Measurements from ENCODE around the gene LKAAEAR1. TPM values are rescaled to one million over a fixed set of nuclear protein-coding genes. Genes with fewer than 3 reads are reported as not detected.

LKAAEAR1 gene
- total RNA-seq, 6 experiments from 2014 or later, result not detected

DNA sequence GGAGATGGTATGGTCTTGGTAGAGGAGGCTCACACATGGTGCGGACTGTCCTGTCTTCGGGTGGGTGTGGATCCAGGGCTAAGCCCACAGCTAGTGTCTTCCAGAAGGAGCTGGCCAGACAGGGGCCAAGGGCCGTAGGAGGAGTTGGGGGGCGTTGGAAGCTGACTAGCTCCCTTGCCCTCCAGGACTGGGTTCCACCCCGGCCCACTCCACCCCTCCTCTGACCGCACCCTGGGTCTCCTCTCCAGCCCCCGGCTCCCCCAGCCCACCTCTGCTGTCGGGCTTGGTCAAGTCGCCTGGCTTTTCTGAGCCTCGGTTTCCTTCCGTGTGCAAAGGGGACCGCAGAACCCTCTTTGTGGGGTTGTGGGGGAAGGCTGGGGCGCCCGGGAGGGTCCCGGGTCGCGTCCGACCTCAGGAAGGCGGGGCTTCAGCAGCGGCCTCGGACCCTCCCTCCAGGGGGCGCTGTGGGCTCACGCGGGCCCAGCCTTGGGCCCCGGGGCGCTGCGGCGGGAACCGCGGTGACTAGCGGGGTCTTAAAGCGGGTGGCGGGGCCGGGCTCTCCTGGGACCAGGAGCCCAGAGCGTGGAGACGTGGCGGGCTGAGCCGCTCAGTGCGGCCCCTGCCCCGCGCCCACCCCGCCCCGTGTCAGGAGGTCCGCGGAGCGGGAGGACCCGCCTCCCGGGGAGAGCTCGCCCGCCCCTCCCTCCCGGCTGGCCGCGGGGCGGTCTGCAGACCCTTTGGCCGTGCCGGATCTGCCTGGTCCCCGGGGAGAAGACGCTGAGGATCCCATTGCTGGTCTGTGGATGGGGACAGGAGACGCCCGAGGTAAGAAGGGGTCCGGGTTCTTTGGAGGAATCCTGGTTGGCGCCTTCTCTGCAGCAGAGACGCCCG lies 17.8 kb upstream of the LKAAEAR1 start:
- H3K9me3 ChIP-seq, result no peaks in the 10 kb centered on the region
- no peak overlapping the region for H3K27ac ChIP-seq
- peaks cover 0 to 5% (median 0%) of the 10 kb centered on the region in 4 donors for H3K4me1 ChIP-seq
- peaks cover 0 to 9% of the 10 kb centered on the region in 2 donors for H3K27me3 ChIP-seq
- 17% methylated on average over 15 of the region's 64 CpGs for WGBS (ENCODE audit: insufficient coverage, low coverage, low lambda C conversion rate, missing lambda C conversion rate)
- H3K4me3 ChIP-seq, result peak overlapping the region; percentile 13 to 23 (median 18)
- intact Hi-C loops (cut with DNase I), result no loop called here
- peak; percentile 47 to 71 (median 65) for ATAC-seq
- no peaks in the 10 kb centered on the region for H3K36me3 ChIP-seq
- DNase-seq, result peak in 2 of 3 donors; percentile 51 to 55
- TF ChIP-seq, protein P1, sequence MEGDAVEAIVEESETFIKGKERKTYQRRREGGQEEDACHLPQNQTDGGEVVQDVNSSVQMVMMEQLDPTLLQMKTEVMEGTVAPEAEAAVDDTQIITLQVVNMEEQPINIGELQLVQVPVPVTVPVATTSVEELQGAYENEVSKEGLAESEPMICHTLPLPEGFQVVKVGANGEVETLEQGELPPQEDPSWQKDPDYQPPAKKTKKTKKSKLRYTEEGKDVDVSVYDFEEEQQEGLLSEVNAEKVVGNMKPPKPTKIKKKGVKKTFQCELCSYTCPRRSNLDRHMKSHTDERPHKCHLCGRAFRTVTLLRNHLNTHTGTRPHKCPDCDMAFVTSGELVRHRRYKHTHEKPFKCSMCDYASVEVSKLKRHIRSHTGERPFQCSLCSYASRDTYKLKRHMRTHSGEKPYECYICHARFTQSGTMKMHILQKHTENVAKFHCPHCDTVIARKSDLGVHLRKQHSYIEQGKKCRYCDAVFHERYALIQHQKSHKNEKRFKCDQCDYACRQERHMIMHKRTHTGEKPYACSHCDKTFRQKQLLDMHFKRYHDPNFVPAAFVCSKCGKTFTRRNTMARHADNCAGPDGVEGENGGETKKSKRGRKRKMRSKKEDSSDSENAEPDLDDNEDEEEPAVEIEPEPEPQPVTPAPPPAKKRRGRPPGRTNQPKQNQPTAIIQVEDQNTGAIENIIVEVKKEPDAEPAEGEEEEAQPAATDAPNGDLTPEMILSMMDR (IDR thresholded peaks at IDR 0.05), result peak; percentile 47 to 62 (median 60)
- no peak for TF ChIP-seq POLR2A (IDR thresholded peaks at IDR 0.05)

DNA sequence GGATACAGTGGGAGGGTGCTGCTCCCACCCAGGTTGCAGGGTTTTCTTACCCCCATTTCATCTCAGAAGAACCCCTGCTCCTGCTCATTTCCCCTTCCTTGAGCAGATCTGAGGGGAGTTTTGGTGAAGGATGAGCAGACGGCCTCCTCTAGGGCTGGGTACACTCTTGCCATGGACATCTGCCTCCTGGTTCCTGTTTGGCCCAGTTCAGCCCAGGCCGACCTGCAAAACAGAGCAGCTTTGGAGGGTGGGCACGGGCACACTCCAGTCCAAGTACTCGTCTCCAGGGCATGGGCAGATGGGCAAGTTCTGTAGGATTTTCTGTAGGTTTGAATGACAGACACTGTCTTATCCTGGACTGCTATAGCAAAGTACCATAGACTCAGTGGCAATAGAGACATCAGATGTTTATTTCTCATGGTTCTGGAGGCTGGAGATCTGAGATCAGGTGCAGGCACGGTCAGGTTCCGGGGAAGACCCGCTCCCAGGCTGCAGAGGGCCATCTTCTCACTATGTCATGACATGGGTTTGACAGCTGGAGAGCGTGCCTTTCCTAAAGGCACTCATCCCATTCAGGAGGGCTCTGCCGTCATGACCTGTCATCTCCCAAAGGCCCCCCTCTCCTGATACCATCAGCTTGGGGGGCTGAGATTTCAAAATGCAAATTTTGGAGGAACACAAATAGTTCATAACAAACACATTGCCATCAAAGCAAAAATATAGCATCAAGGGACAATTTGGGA lies 16.9 kb upstream of the LKAAEAR1 start:
- Histone ChIP-seq H3K9me3 (no peaks in the 10 kb centered on the region), H3K4me1 (peaks cover 0 to 5% (median 0%) of the 10 kb centered on the region in 4 donors), H3K27ac (no peak overlapping the region), H3K4me3 (no peak overlapping the region), H3K36me3 (no peaks in the 10 kb centered on the region), H3K27me3 (peaks cover 0 to 9% of the 10 kb centered on the region in 2 donors)
- no peak for ATAC-seq
- TF ChIP-seq, protein P1 (IDR thresholded peaks at IDR 0.05), result no peak
- TF ChIP-seq POLR2A (IDR thresholded peaks at IDR 0.05), result no peak
- WGBS (ENCODE audit: insufficient coverage, low coverage, low lambda C conversion rate, missing lambda C conversion rate), result 58% methylated on average over 4 of the region's 9 CpGs
- DNase-seq, result no peak
- intact Hi-C loops (cut with DNase I), result no loop called here

DNA sequence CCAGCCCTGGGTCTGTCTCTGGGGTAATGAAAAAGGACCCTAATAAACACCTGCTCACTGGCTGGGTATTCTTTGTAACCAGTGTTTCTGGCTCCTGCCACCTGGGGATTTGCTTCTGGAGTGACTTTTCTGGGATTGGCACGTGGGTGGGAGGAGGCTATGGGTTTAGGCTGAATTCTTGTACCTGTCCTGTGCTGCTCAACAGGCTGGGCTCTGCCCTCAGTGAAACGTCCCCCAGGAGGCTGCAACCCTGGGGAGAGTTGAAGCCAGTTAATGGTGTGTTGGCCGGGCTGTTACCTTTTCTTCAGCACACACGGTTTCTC lies 16.3 kb upstream of the LKAAEAR1 start:
- Histone ChIP-seq H3K4me3 (no peak overlapping the region), H3K36me3 (no peaks in the 10 kb centered on the region), H3K27ac (no peak overlapping the region), H3K4me1 (peaks cover 0 to 5% (median 0%) of the 10 kb centered on the region in 4 donors), H3K9me3 (no peaks in the 10 kb centered on the region), H3K27me3 (peaks cover 0 to 9% of the 10 kb centered on the region in 2 donors)
- intact Hi-C loops (cut with DNase I), result no loop called here
- no peak for TF ChIP-seq POLR2A (IDR thresholded peaks at IDR 0.05)
- TF ChIP-seq, protein P1 (IDR thresholded peaks at IDR 0.05), result no peak
- no peak for ATAC-seq
- DNase-seq, result no peak
- no CpG with 5 or more reads among the region's 4 CpGs for WGBS (ENCODE audit: insufficient coverage, low coverage, low lambda C conversion rate, missing lambda C conversion rate)

DNA sequence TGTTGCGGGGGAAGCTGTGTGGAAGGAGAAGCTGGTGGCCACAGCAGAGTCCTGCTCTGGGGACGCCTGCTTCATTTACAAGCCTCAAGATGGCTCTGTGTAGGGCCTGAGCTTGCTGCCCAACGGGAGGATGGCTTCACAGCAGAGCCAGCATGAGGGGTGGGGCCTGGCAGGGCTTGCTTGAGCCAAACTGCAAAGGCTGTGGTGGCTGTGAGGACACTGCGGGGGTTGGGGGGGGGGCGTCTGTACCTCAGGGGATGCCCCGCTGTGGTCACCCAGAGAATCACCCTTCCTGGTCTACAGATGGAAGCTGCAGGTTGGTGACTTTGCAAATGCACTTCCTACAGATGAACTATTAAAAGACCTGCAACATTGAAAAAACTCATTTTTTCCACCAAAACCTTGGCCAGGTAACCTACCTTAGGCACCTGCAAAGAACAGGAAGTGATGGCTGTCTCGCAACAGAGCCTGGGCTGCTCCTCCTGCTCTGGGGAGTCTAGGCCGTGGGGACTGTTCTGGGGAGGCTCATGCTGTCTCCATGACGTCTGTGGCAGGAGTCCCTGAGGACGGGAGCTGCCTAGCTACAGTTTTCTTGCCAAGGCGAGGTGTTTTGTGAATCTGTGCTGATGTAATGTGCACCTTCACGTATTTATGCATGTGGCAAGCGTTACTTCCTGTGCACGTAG lies 15.8 kb upstream of the LKAAEAR1 start:
- Histone ChIP-seq H3K36me3 (no peaks in the 10 kb centered on the region), H3K9me3 (no peaks in the 10 kb centered on the region), H3K4me3 (no peak overlapping the region), H3K27ac (no peak overlapping the region), H3K4me1 (peaks cover 0 to 5% (median 0%) of the 10 kb centered on the region in 4 donors), H3K27me3 (peaks cover 0 to 9% of the 10 kb centered on the region in 2 donors)
- WGBS (ENCODE audit: insufficient coverage, low coverage, low lambda C conversion rate, missing lambda C conversion rate), result 20% methylated on average over 1 of the region's 14 CpGs
- DNase-seq (no peak), ATAC-seq (no peak)
- TF ChIP-seq, protein P1 (IDR thresholded peaks at IDR 0.05), result no peak
- no peak for TF ChIP-seq POLR2A (IDR thresholded peaks at IDR 0.05)
- intact Hi-C loops (cut with DNase I), result no loop called here
